ENCODE data around the gene DIAPH2. TPM values are rescaled to one million over a fixed set of nuclear protein-coding genes. Genes with fewer than 3 reads are reported as not detected.

The DIAPH2 gene
- total and polyA plus RNA-seq, 2 donors (not counting 1 experiment from before 2014, with no cell fraction given) = 4.2 to 32.4 TPM

GRCh38 chrX:96807318-96807717 lies 122.7 kb downstream of the DIAPH2 start:
- H3K27ac Mint-ChIP-seq = no peak overlapping the region
- Histone ChIP-seq H3K4me3 (ENCODE audit: control extremely low read depth in 1 of 5, extremely low read depth in 1 of 5, insufficient read depth in 1 of 5, low read depth in 2 of 5, low read length in 4 of 5) (no peak overlapping the region), H3K27me3 (replicated peaks in 1 of 4; ENCODE audit: control extremely low read depth in 1 of 4, control insufficient read depth in 3 of 4, insufficient read depth in 4 of 4, low read length in 3 of 4) (no peaks in the 10 kb centered on the region), H4K20me1 (ENCODE audit: control insufficient read depth, insufficient read depth, low read length, poor library complexity, severe bottlenecking) (no peaks in the 10 kb centered on the region), H3K27ac (ENCODE audit: low read length in 2 of 2) (no peak overlapping the region), H3K4me1 (ENCODE audit: control insufficient read depth in 2 of 2, insufficient read depth in 2 of 2, low read length in 2 of 2) (no peaks in the 10 kb centered on the region), H3K4me2 (replicated peaks; ENCODE audit: low read depth, low read length, poor library complexity, severe bottlenecking) (no peak overlapping the region), H3K36me3 (replicated peaks in 1 of 2; ENCODE audit: control extremely low read depth in 1 of 2, control insufficient read depth in 1 of 2, extremely low read depth in 1 of 2, insufficient read depth in 2 of 2, low read length in 1 of 2) (no peaks in the 10 kb centered on the region), H2AFZ (ENCODE audit: insufficient read depth, low read depth, low read length, poor library complexity, severe bottlenecking) (no peak overlapping the region), H3K9ac (ENCODE audit: low read length) (no peak overlapping the region), H3K79me2 (ENCODE audit: control insufficient read depth, insufficient read depth, low read length) (no peaks in the 10 kb centered on the region), H3K9me3 (ENCODE audit: control extremely low read depth in 1 of 3, control insufficient read depth in 2 of 3, insufficient read depth in 1 of 3, low read length in 2 of 3) (no peaks in the 10 kb centered on the region)
- ATAC-seq (ENCODE audit: low read depth) = no peak
- H3K4me3 Mint-ChIP-seq = no peak overlapping the region
- H3K27me3 Mint-ChIP-seq = no peaks in the 10 kb centered on the region
- intact Hi-C loops (cut with micrococcal nuclease) = no loop called here
- H3K4me1 Mint-ChIP-seq = no peaks in the 10 kb centered on the region
- no peaks in the 10 kb centered on the region for H3K9me3 Mint-ChIP-seq (ENCODE audit: insufficient read depth)
- WGBS (ENCODE audit: insufficient coverage) = 100% methylated on average over 2 of the region's 4 CpGs
- DNase-seq = no peak
- CTCF ChIA-PET = no interaction called here
- POLR2A ChIA-PET = no interaction called here
- TF ChIP-seq EZH2 (IDR thresholded peaks at IDR 0.05; ENCODE audit: borderline replicate concordance, insufficient read depth, low read depth, low read length, poor library complexity, severe bottlenecking) = no peak
- no peak for TF ChIP-seq CTCF (IDR thresholded peaks at IDR 0.05)

GRCh38 chrX:96820935-96821334 lies 136.3 kb downstream of the DIAPH2 start:
- no peaks in the 10 kb centered on the region for H3K9me3 Mint-ChIP-seq (ENCODE audit: insufficient read depth)
- H3K27ac Mint-ChIP-seq = no peak overlapping the region
- H3K27me3 Mint-ChIP-seq = no peaks in the 10 kb centered on the region
- Histone ChIP-seq H3K27ac (ENCODE audit: low read length in 2 of 2) (no peak overlapping the region), H3K79me2 (ENCODE audit: control insufficient read depth, insufficient read depth, low read length) (no peaks in the 10 kb centered on the region), H3K36me3 (replicated peaks in 1 of 2; ENCODE audit: control extremely low read depth in 1 of 2, control insufficient read depth in 1 of 2, extremely low read depth in 1 of 2, insufficient read depth in 2 of 2, low read length in 1 of 2) (no peaks in the 10 kb centered on the region), H3K4me2 (replicated peaks; ENCODE audit: low read depth, low read length, poor library complexity, severe bottlenecking) (no peak overlapping the region), H3K9me3 (ENCODE audit: control extremely low read depth in 1 of 3, control insufficient read depth in 2 of 3, insufficient read depth in 1 of 3, low read length in 2 of 3) (no peaks in the 10 kb centered on the region), H3K4me3 (ENCODE audit: control extremely low read depth in 1 of 5, extremely low read depth in 1 of 5, insufficient read depth in 1 of 5, low read depth in 2 of 5, low read length in 4 of 5) (no peak overlapping the region), H4K20me1 (ENCODE audit: control insufficient read depth, insufficient read depth, low read length, poor library complexity, severe bottlenecking) (no peaks in the 10 kb centered on the region), H3K27me3 (replicated peaks in 1 of 4; ENCODE audit: control extremely low read depth in 1 of 4, control insufficient read depth in 3 of 4, insufficient read depth in 4 of 4, low read length in 3 of 4) (no peaks in the 10 kb centered on the region), H3K4me1 (ENCODE audit: control insufficient read depth in 2 of 2, insufficient read depth in 2 of 2, low read length in 2 of 2) (no peaks in the 10 kb centered on the region), H2AFZ (ENCODE audit: insufficient read depth, low read depth, low read length, poor library complexity, severe bottlenecking) (no peak overlapping the region), H3K9ac (ENCODE audit: low read length) (no peak overlapping the region)
- no CpG with 5 or more reads among the region's 2 CpGs for WGBS (ENCODE audit: insufficient coverage)
- no peaks in the 10 kb centered on the region for H3K4me1 Mint-ChIP-seq
- CTCF ChIA-PET = no interaction called here
- intact Hi-C loops (cut with micrococcal nuclease) = no loop called here
- no peak for DNase-seq
- no peak for TF ChIP-seq EZH2 (IDR thresholded peaks at IDR 0.05; ENCODE audit: borderline replicate concordance, insufficient read depth, low read depth, low read length, poor library complexity, severe bottlenecking)
- TF ChIP-seq CTCF (IDR thresholded peaks at IDR 0.05) = no peak
- POLR2A ChIA-PET = no interaction called here
- no peak for ATAC-seq (ENCODE audit: low read depth)
- H3K4me3 Mint-ChIP-seq = no peak overlapping the region

Measured in B cell (primary cell).